HG03097 (cell line): ENCODE data around the gene PCDHGC5.
A peak's percentile ranks its signal among the peaks of the same experiment; 100 is the strongest.

Experiments used
- ATAC-seq: cut with Tn5 transposase; IDR thresholded peaks from one replicate; pipeline ENCODE4 v1.9.1; 2021; ENCODE audit not compliant: unreplicated experiment, low FRiP score

The PCDHGC5 gene

GRCh38 chr5:141490271-141490670 lies 1.4 kb downstream of the PCDHGC5 start:
- no peak for ATAC-seq

- no peak for ATAC-seq
Measured at GRCh38 chr5:141490771-141491170, 1.9 kb downstream of the PCDHGC5 start.

GRCh38 chr5:141491323-141492167 lies 2.7 kb downstream of the PCDHGC5 start:
- no peak for ATAC-seq

- no peak for ATAC-seq
Measured at GRCh38 chr5:141492168-141492885, 3.4 kb downstream of the PCDHGC5 start.

GRCh38 chr5:141493500-141494422 lies 4.9 kb downstream of the PCDHGC5 start:
- ATAC-seq = no peak

- ATAC-seq = no peak
Measured at GRCh38 chr5:141494761-141495452, 6.0 kb downstream of the PCDHGC5 start.

- no peak for ATAC-seq
Measured at GRCh38 chr5:141495453-141495811, 6.6 kb downstream of the PCDHGC5 start.

GRCh38 chr5:141496038-141496437 lies 7.2 kb downstream of the PCDHGC5 start:
- ATAC-seq = no peak

- no peak for ATAC-seq
Measured at GRCh38 chr5:141501761-141502160, 12.9 kb downstream of the PCDHGC5 start.

GRCh38 chr5:141503681-141504080 lies 14.8 kb downstream of the PCDHGC5 start:
- ATAC-seq = no peak

- no peak for ATAC-seq
Measured at GRCh38 chr5:141504216-141504615, 15.3 kb downstream of the PCDHGC5 start.

- no peak for ATAC-seq
Measured at GRCh38 chr5:141506381-141507155, 17.7 kb downstream of the PCDHGC5 start.

- peak; percentile 48 for ATAC-seq
Measured at GRCh38 chr5:141507387-141508091, 18.7 kb downstream of the PCDHGC5 start.

GRCh38 chr5:141508440-141508797 lies 19.5 kb downstream of the PCDHGC5 start:
- ATAC-seq = no peak

GRCh38 chr5:141508798-141509611 lies 20.1 kb downstream of the PCDHGC5 start:
- no peak for ATAC-seq

GRCh38 chr5:141510160-141510559 lies 21.3 kb downstream of the PCDHGC5 start:
- no peak for ATAC-seq

- no peak for ATAC-seq
Measured at GRCh38 chr5:141510850-141511601, 22.1 kb downstream of the PCDHGC5 start.
